Spleen (tissue), 7 donors: ENCODE results near the gene DDAH1.

Source experiments
- POLR2A ChIP-seq, 3 donors: fragments of 450-650 bp; IDR thresholded peaks; one replicate each; pipeline ENCODE4 v1.5.1; 2017; ENCODE audit warnings: antibody characterized with exemption in 3 of 3, mild to moderate bottlenecking in 1 of 3
- POLR2AphosphoS5 ChIP-seq, 3 donors: sonication (generic); formaldehyde crosslinking; IDR thresholded peaks; one replicate each; pipeline ENCODE4 v1.5.1; 2017; ENCODE audit warnings: antibody characterized with exemption in 3 of 3
- TF ChIP-seq, protein P1 (sequence below), 11 experiments: fragments of 200-600 bp in 7 of 11; fragments of 450-650 bp in 4 of 11; sonication (generic) in 4 of 11; IDR thresholded peaks in 8 of 11; conservative IDR thresholded peaks in 3 of 11; 1 replicate in 7 of 11; 2 replicates in 4 of 11; pipeline versions ENCODE4 v1.4.0 to v1.8.0; 2016 to 2021; ENCODE audit warnings: antibody characterized with exemption in 11 of 11, inconsistent platforms in 4 of 11, mild to moderate bottlenecking in 1 of 11
- donor health status: DM: no; HTN: no; CAD: no; lungs with moderate emphysema.
- donor health status: DM: no; HTN: no; CAD: no.
- donor health status: DM: no; HTN: no; CAD: no.

DNA sequence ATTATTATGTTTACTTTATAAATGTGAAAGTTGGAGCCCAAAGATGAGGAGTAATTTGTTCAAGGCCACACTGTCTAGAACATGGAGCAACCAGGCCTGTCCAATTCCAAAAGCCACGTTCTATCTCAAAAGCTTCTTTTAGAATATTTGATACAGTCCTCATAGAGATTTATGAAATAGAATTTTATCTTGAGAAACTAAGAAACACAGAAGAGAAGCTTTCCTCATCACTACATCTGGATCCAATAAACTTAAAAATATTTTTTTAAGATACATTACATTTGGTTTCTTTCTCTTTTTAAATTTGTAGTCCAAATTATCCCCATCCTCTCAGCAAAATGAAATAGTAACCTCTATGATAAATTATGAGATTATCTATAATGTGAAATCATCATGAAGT lies 58.9 kb downstream of the DDAH1 start:
- TF ChIP-seq, protein P1, sequence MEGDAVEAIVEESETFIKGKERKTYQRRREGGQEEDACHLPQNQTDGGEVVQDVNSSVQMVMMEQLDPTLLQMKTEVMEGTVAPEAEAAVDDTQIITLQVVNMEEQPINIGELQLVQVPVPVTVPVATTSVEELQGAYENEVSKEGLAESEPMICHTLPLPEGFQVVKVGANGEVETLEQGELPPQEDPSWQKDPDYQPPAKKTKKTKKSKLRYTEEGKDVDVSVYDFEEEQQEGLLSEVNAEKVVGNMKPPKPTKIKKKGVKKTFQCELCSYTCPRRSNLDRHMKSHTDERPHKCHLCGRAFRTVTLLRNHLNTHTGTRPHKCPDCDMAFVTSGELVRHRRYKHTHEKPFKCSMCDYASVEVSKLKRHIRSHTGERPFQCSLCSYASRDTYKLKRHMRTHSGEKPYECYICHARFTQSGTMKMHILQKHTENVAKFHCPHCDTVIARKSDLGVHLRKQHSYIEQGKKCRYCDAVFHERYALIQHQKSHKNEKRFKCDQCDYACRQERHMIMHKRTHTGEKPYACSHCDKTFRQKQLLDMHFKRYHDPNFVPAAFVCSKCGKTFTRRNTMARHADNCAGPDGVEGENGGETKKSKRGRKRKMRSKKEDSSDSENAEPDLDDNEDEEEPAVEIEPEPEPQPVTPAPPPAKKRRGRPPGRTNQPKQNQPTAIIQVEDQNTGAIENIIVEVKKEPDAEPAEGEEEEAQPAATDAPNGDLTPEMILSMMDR (IDR thresholded peaks at IDR 0.05 in 8 of 11, conservative IDR thresholded peaks at IDR 0.05 in 3 of 11), result no peak
- TF ChIP-seq POLR2A (IDR thresholded peaks at IDR 0.05) (no peak), POLR2AphosphoS5 (IDR thresholded peaks at IDR 0.05) (no peak)
